ENCODE data around the gene SMC6. TPM values are rescaled to one million over a fixed set of nuclear protein-coding genes. Genes with fewer than 3 reads are reported as not detected.

The SMC6 gene
- total and polyA plus RNA-seq, 10 of the 15 experiments (the other 5 are each of a cell fraction or from before 2014, with no cell fraction given): 12.8 to 63.8 (median 38.8) TPM

DNA sequence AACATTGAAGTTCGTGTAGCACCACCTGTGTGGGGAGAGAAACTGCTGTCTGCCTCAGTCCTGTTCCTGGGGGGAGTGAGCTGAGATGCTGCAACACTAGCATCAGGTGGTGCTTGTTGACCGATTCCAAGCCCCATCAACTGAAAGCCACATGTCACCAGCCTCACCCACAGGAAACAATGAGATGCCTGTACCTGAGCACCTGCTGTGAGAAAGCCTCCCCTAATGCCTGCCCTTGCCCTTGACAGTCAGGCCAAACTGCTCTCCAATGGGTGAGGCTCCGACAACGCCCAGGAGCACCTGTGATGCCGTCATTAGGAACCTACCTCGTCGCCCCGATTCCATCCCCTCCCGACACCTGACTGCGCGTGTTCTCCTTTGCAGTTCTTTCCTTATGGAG is 104.6 kb downstream of the SMC6 start (continued):
- TF ChIP-seq, protein P1, sequence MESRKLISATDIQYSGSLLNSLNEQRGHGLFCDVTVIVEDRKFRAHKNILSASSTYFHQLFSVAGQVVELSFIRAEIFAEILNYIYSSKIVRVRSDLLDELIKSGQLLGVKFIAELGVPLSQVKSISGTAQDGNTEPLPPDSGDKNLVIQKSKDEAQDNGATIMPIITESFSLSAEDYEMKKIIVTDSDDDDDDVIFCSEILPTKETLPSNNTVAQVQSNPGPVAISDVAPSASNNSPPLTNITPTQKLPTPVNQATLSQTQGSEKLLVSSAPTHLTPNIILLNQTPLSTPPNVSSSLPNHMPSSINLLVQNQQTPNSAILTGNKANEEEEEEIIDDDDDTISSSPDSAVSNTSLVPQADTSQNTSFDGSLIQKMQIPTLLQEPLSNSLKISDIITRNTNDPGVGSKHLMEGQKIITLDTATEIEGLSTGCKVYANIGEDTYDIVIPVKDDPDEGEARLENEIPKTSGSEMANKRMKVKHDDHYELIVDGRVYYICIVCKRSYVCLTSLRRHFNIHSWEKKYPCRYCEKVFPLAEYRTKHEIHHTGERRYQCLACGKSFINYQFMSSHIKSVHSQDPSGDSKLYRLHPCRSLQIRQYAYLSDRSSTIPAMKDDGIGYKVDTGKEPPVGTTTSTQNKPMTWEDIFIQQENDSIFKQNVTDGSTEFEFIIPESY (IDR thresholded peaks at IDR 0.05): no peak
- TF ChIP-seq, protein P2, sequence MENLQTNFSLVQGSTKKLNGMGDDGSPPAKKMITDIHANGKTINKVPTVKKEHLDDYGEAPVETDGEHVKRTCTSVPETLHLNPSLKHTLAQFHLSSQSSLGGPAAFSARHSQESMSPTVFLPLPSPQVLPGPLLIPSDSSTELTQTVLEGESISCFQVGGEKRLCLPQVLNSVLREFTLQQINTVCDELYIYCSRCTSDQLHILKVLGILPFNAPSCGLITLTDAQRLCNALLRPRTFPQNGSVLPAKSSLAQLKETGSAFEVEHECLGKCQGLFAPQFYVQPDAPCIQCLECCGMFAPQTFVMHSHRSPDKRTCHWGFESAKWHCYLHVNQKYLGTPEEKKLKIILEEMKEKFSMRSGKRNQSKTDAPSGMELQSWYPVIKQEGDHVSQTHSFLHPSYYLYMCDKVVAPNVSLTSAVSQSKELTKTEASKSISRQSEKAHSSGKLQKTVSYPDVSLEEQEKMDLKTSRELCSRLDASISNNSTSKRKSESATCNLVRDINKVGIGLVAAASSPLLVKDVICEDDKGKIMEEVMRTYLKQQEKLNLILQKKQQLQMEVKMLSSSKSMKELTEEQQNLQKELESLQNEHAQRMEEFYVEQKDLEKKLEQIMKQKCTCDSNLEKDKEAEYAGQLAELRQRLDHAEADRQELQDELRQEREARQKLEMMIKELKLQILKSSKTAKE (IDR thresholded peaks at IDR 0.05; ENCODE audit: low read depth, poor library complexity, severe bottlenecking): no peak
- no peak for TF ChIP-seq NFYB (IDR thresholded peaks at IDR 0.05; ENCODE audit: insufficient read depth, low read depth, low read length)

DNA sequence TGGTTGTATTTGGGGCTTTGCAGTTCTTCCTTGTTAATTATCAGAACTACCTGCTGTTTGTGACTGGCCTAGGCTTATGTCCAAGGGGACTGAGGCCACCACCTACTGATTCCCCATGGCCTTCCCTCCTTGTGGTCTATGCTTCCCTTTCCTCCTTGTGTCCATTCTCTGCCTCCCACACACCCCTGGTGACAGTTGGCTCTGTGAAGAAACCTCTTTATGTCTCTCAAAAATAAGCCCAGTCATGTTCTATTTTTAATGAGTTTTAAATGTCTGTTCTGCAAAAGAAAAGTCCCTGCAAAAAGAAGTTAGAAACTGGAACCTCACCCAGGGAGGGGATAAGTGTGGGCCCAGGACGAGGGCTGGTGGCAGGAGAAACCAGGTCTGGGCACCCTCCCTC is 105.0 kb downstream of the SMC6 start:
- POLR2A ChIA-PET: no interaction called here
- Histone ChIP-seq H3K9me3 (replicated peaks; ENCODE audit: control insufficient read depth, insufficient read depth, low read length) (no peaks in the 10 kb centered on the region), H3K4me2 (ENCODE audit: control insufficient read depth, insufficient read depth) (no peak overlapping the region), H2AFZ (ENCODE audit: control insufficient read depth, low read depth, low read length) (no peak overlapping the region), H3K4me3 (no peak overlapping the region), H3K27ac (ENCODE audit: control insufficient read depth, insufficient read depth) (no peak overlapping the region), H3K36me3 (ENCODE audit: control insufficient read depth in 2 of 2, insufficient read depth in 2 of 2, low read length in 1 of 2) (no peaks in the 10 kb centered on the region), H3K79me2 (ENCODE audit: control insufficient read depth, insufficient read depth, low read length) (no peaks in the 10 kb centered on the region), H4K20me1 (ENCODE audit: control insufficient read depth, insufficient read depth) (no peaks in the 10 kb centered on the region), H3K27me3 (replicated peaks in 1 of 2; ENCODE audit: control insufficient read depth in 2 of 2, insufficient read depth in 2 of 2, low read length in 1 of 2) (no peaks in the 10 kb centered on the region), H3K9ac (ENCODE audit: control insufficient read depth, insufficient read depth, low read length) (no peak overlapping the region), H3K4me1 (ENCODE audit: control insufficient read depth, insufficient read depth, low read length) (peaks cover 3% of the 10 kb centered on the region)
- 8% methylated on average over 1 of the region's 1 CpG for WGBS (ENCODE audit: insufficient coverage, insufficient replicate concordance, low lambda C conversion rate, missing lambda C conversion rate)
- no TSS peak for BruUV-seq (replicated peaks)
- no peak for DNase-seq (ENCODE audit: low read depth, low spot score)
- CTCF ChIA-PET: interaction anchor here (24.9 kb wide), 1 partner anchor 18 kb away, joined by 604 read pairs; no protein-coding TSS in a partner anchor
- intact Hi-C loops (cut with micrococcal nuclease; ENCODE audit: unreplicated experiment) (no loop called here), in situ Hi-C loops (cut with MboI) (no loop called here)
- no peak for ATAC-seq
- RAD21 ChIA-PET (ENCODE audit: unreplicated experiment): no interaction called here
- FAIRE-seq: no peak
- SMC1A ChIA-PET (ENCODE audit: uncharacterized antibody, unreplicated experiment): no interaction called here
- TF ChIP-seq KDM1A (IDR thresholded peaks at IDR 0.05; ENCODE audit: borderline replicate concordance) (no peak), FOS (IDR thresholded peaks at IDR 0.05; ENCODE audit: borderline replicate concordance, extremely low read depth, insufficient read length) (no peak), TCF3 (IDR thresholded peaks at IDR 0.05; ENCODE audit: borderline replicate concordance, insufficient read depth, low read depth, low read length) (no peak), KLF5 (IDR thresholded peaks at IDR 0.05; ENCODE audit: partially characterized antibody) (no peak), CBX3 (IDR thresholded peaks at IDR 0.05; ENCODE audit: borderline replicate concordance, low read depth) (no peak), NRF1 (conservative IDR thresholded peaks at IDR 0.05; ENCODE audit: low read depth, low read length) (no peak), ASH2L (IDR thresholded peaks at IDR 0.05; ENCODE audit: borderline replicate concordance, low read depth) (no peak), GABPA (IDR thresholded peaks at IDR 0.05; ENCODE audit: low read depth) (no peak), BRCA1 (IDR thresholded peaks at IDR 0.05; ENCODE audit: low read depth, low read length) (no peak), CBX5 (IDR thresholded peaks at IDR 0.05; ENCODE audit: low read depth) (no peak)
- TF ChIP-seq, protein P3, sequence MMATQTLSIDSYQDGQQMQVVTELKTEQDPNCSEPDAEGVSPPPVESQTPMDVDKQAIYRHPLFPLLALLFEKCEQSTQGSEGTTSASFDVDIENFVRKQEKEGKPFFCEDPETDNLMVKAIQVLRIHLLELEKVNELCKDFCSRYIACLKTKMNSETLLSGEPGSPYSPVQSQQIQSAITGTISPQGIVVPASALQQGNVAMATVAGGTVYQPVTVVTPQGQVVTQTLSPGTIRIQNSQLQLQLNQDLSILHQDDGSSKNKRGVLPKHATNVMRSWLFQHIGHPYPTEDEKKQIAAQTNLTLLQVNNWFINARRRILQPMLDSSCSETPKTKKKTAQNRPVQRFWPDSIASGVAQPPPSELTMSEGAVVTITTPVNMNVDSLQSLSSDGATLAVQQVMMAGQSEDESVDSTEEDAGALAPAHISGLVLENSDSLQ (IDR thresholded peaks at IDR 0.05): no peak
- TF ChIP-seq, protein P1 (IDR thresholded peaks at IDR 0.05): no peak
